GM12892 (cell line): ENCODE measurements around the gene MX1.

ENCODE experiments used
- POLR2A ChIP-seq: IDR thresholded peaks from 2 replicates; pipeline ENCODE4 v1.6.1; 2011; ENCODE audit warnings: low read depth, low read length, control low read depth
- POLR2AphosphoS5 ChIP-seq: IDR thresholded peaks from 2 replicates; pipeline ENCODE4 v1.6.1; 2011; ENCODE audit warnings: low read depth, low read length, control low read depth

- TF ChIP-seq POLR2A, result no peak
- TF ChIP-seq POLR2AphosphoS5, result no peak
Measured at GRCh38 chr21:41439248-41439647, 13.2 kb downstream of the MX1 start.
